IMR-90 (cell line): ENCODE data around the gene PCDHGA9. TPM values are rescaled to one million over a fixed set of nuclear protein-coding genes. Genes with fewer than 3 reads are reported as not detected.

ENCODE experiments used
- ATAC-seq: fragments of 200-7000 bp; cut with Tn5 transposase; 2 replicates; pipeline ENCODE4 v1.9.1; 2020; ENCODE audit warnings: low read depth, mild to moderate bottlenecking, moderate library complexity
- BruUV-seq: library from RNA; stranded (reverse); fragments of 400-500 nt; replicated peaks from 2 replicates; lab custom pipeline; 2021; lab: Mats Ljungman, UMichigan
- CTCF ChIA-PET: fragments of 300-600 bp; formaldehyde crosslinking; extraction: SDS; loops from one replicate; lab custom pipeline; 2021; ENCODE audit warnings: antibody characterized with exemption; lab: Yijun Ruan, JAX
- POLR2A ChIA-PET: fragments of 300-600 bp; sonication (Branson Sonifier 250); formaldehyde crosslinking; loops from one replicate; lab custom pipeline; 2022; ENCODE audit warnings: antibody characterized with exemption; ENCODE audit not compliant: unreplicated experiment; lab: Charles Lee
- DNase-seq: peaks from one replicate; pipeline ENCODE4 v3.0.0; 2013
- H2AFZ ChIP-seq: replicated peaks from 2 replicates; pipeline ENCODE3; 2013; ENCODE audit warnings: low read length, mild to moderate bottlenecking; ENCODE audit not compliant: poor library complexity
- H2AK5ac ChIP-seq: 2 replicates; pipeline ENCODE4 v1.6.1; 2013; ENCODE audit warnings: low read depth, low read length, inconsistent platforms
- H2AK9ac ChIP-seq: replicated peaks from 2 replicates; pipeline ENCODE3; 2013; ENCODE audit warnings: mild to moderate bottlenecking, low read depth, low read length, moderate library complexity; ENCODE audit not compliant: poor library complexity
- H2BK120ac ChIP-seq: 2 replicates; pipeline ENCODE4 v1.6.1; 2013; ENCODE audit warnings: low read depth, low read length, inconsistent platforms
- H2BK15ac ChIP-seq: 3 replicates; pipeline ENCODE4 v1.6.1; 2013; ENCODE audit warnings: low read depth, low read length, inconsistent platforms
- H2BK20ac ChIP-seq: 2 replicates; pipeline ENCODE4 v1.6.1; 2013; ENCODE audit warnings: low read depth, mild to moderate bottlenecking, inconsistent platforms, low read length, moderate library complexity
- H2BK5ac ChIP-seq: 2 replicates; pipeline ENCODE4 v1.6.1; 2013; ENCODE audit warnings: mild to moderate bottlenecking, low read depth, low read length, inconsistent platforms; ENCODE audit not compliant: poor library complexity, severe bottlenecking
- H3K14ac ChIP-seq: replicated peaks from 2 replicates; pipeline ENCODE4 v1.6.1; 2013; ENCODE audit warnings: low read depth, low read length, inconsistent platforms
- H3K18ac ChIP-seq: 2 replicates; pipeline ENCODE4 v1.6.1; 2013; ENCODE audit warnings: low read depth, low read length, control low read depth
- H3K23ac ChIP-seq: 2 replicates; pipeline ENCODE4 v1.6.1; 2013; ENCODE audit warnings: low read depth, low read length, inconsistent platforms
- H3K27ac ChIP-seq: 2 replicates; pipeline ENCODE4 v1.5.1; 2013; ENCODE audit warnings: mild to moderate bottlenecking, control low read depth, low read length; ENCODE audit not compliant: insufficient read depth
- H3K27me3 ChIP-seq: 2 replicates; pipeline ENCODE4 v1.6.1; 2013; ENCODE audit warnings: low read length; ENCODE audit not compliant: control insufficient read depth, insufficient read depth
- H3K36me3 ChIP-seq: 2 replicates; pipeline ENCODE4 v1.6.1; 2013; ENCODE audit warnings: low read length, mixed read lengths; ENCODE audit not compliant: control insufficient read depth, insufficient read depth
- H3K4ac ChIP-seq: 2 replicates; pipeline ENCODE4 v1.6.1; 2013; ENCODE audit warnings: low read depth, low read length, inconsistent platforms
- H3K4me1 ChIP-seq: 2 replicates; pipeline ENCODE4 v1.6.1; 2013; ENCODE audit warnings: low read length, mixed read lengths; ENCODE audit not compliant: control insufficient read depth, insufficient read depth
- H3K4me2 ChIP-seq: 2 replicates; pipeline ENCODE4 v1.6.1; 2013; ENCODE audit warnings: low read depth, mild to moderate bottlenecking, control low read depth, low read length, moderate library complexity
- H3K4me3 ChIP-seq: 2 replicates; pipeline ENCODE4 v1.5.1; 2013; ENCODE audit warnings: low read depth, mild to moderate bottlenecking, control low read depth, low read length, moderate library complexity; ENCODE audit not compliant: insufficient read depth
- H3K56ac ChIP-seq: 2 replicates; pipeline ENCODE4 v1.6.1; 2013; ENCODE audit warnings: low read length, inconsistent platforms; ENCODE audit not compliant: insufficient read depth; ENCODE audit errors: extremely low read depth
- H3K79me1 ChIP-seq, 2 experiments: 2 replicates each; pipeline ENCODE4 v1.6.1; 2013; ENCODE audit warnings: low read length in 2 of 2, inconsistent platforms in 1 of 2, low read depth in 1 of 2
- H3K9ac ChIP-seq: 2 replicates; pipeline ENCODE4 v1.6.1; 2013; ENCODE audit warnings: low read depth, low read length, control low read depth
- H3K9me1 ChIP-seq: 2 replicates; pipeline ENCODE4 v1.6.1; 2013; ENCODE audit warnings: low read length, inconsistent platforms; ENCODE audit not compliant: insufficient read depth
- H3K9me3 ChIP-seq: 2 replicates; pipeline ENCODE4 v1.6.1; 2013; ENCODE audit warnings: low read length; ENCODE audit not compliant: control insufficient read depth, insufficient read depth
- H4K20me1 ChIP-seq: 2 replicates; pipeline ENCODE4 v1.6.1; 2013; ENCODE audit warnings: low read length, inconsistent platforms; ENCODE audit not compliant: insufficient read depth
- H4K5ac ChIP-seq: 2 replicates; pipeline ENCODE4 v1.6.1; 2013; ENCODE audit warnings: mild to moderate bottlenecking, low read depth, low read length, control low read depth
- H4K8ac ChIP-seq, 2 experiments: 2 replicates each; pipeline ENCODE4 v1.6.1; 2013; ENCODE audit warnings: low read depth in 2 of 2, low read length in 2 of 2, control low read depth in 1 of 2, inconsistent platforms in 1 of 2
- H4K91ac ChIP-seq: 2 replicates; pipeline ENCODE4 v1.6.1; 2013; ENCODE audit warnings: low read depth, low read length, inconsistent platforms; ENCODE audit not compliant: insufficient read depth
- BHLHE40 ChIP-seq: fragments of 150-350 bp; IDR thresholded peaks from 2 replicates; pipeline ENCODE4 v1.6.1; 2016; ENCODE audit warnings: mild to moderate bottlenecking, low read depth, low read length
- CEBPB ChIP-seq: IDR thresholded peaks from 2 replicates; pipeline ENCODE4 v1.6.1; 2012; ENCODE audit warnings: low read depth, low read length, improper control_type of control experiment
- CHD1 ChIP-seq: IDR thresholded peaks from 2 replicates; pipeline ENCODE4 v1.6.1; 2012; ENCODE audit warnings: low read depth, low read length, improper control_type of control experiment
- FOS ChIP-seq: fragments of 150-350 bp; IDR thresholded peaks from 2 replicates; pipeline ENCODE4 v1.6.1; 2016; ENCODE audit warnings: low read depth, low read length
- MAFK ChIP-seq: IDR thresholded peaks from 2 replicates; pipeline ENCODE4 v1.6.1; 2012; ENCODE audit warnings: low read depth, low read length, improper control_type of control experiment
- MAZ ChIP-seq: IDR thresholded peaks from 2 replicates; pipeline ENCODE4 v1.6.1; 2012; ENCODE audit warnings: low read depth, mild to moderate bottlenecking, low read length, improper control_type of control experiment, moderate library complexity, borderline replicate concordance
- RAD21 ChIP-seq: IDR thresholded peaks from 2 replicates; pipeline ENCODE4 v1.6.1; 2012; ENCODE audit warnings: low read length, improper control_type of control experiment
- SMC3 ChIP-seq: fragments of 150-350 bp; IDR thresholded peaks from 2 replicates; pipeline ENCODE4 v1.6.1; 2016; ENCODE audit warnings: low read depth, mild to moderate bottlenecking, antibody characterized with exemption, low read length, moderate library complexity
- WGBS, 2 experiments: methylation state at CpG; one replicate each; pipeline versions ENCODE4 v1.1.5 to v1.1.7; 2013; ENCODE audit warnings: missing lambda C conversion rate in 2 of 2; ENCODE audit not compliant: insufficient read length in 1 of 2; ENCODE audit errors: extremely low coverage in 2 of 2; 5-methylcytosine and 5-hydroxymethylcytosine counted together
- dilution Hi-C: fragments of 300-500 bp; cut with HindIII; formaldehyde crosslinking; loops from one replicate; pipeline ENCODE4 v1.14.3; 2018; ENCODE audit warnings: low sequenced_read_pairs; ENCODE audit not compliant: unreplicated experiment
- in situ Hi-C: fragments of 300-500 bp; cut with MboI; formaldehyde crosslinking; loops from 3 replicates; pipeline ENCODE4 v1.14.3; 2019; ENCODE audit warnings: low sequenced_read_pairs, inconsistent platforms, mixed read lengths
- intact Hi-C: fragments of 100-400 bp; cut with micrococcal nuclease; formaldehyde crosslinking; loops from 2 replicates; pipeline ENCODE4 v1.10.0; 2022
- polyA plus RNA-seq, 3 experiments: library from polyadenylated mRNA; depleted of rRNA; stranded (reverse); fragments of >200 nt; gene quantifications; 2 replicates each; pipeline ENCODE4 v1.2.3, GENCODE V29; 2012; ENCODE audit warnings: low replicate concordance in 1 of 3
- total RNA-seq: library from RNA; depleted of rRNA; stranded (reverse); fragments of >200 nt; gene quantifications from 2 replicates; pipeline ENCODE4 v1.2.3, GENCODE V29; 2012
- TF ChIP-seq, protein P1 (sequence below): conservative IDR thresholded peaks from 2 replicates; pipeline ENCODE4 v1.5.1; 2012; ENCODE audit warnings: mild to moderate bottlenecking, low read depth, low read length, improper control_type of control experiment
- TF ChIP-seq, protein P2 (sequence below): fragments of 150-350 bp; IDR thresholded peaks from 2 replicates; pipeline ENCODE4 v1.6.1; 2016; ENCODE audit warnings: low read depth, mild to moderate bottlenecking, low read length, moderate library complexity, borderline replicate concordance

Gene PCDHGA9
- total and polyA plus RNA-seq, 2 of the 4 experiments (the other 2 are of a cell fraction), result 1.8 to 4.5 TPM

GRCh38 chr5:141420855-141421488 is 18.4 kb downstream of the PCDHGA9 start, which contains the start of gene PCDHGA11:
PCDHGA11 (plus strand) TSS chr5:141421051; CDS start chr5:141421228, 177 bp downstream.
- H4K5ac ChIP-seq, result no peak within 1 kb of the TSS
- peak within 1 kb of the TSS; percentile 21; the same call in 1 of the 2 replicates for H3K23ac ChIP-seq
- 16% methylated on average over 8 of the region's 42 CpGs; no CpG with 5 or more reads in 1 of the 2 experiments for WGBS, 2 experiments
- H2AK9ac ChIP-seq, result peak within 1 kb of the TSS; percentile 31
- intact Hi-C loops (no loop called here), in situ Hi-C loops (no loop called here), dilution Hi-C loops (no loop called here)
- DNase-seq (peak; percentile 63), ATAC-seq (peak; percentile 57)
- peaks cover 20 to 21% of the 10 kb centered on the region in 2 experiments; a peak in 3 of 4 replicates for H3K79me1 ChIP-seq
- no peaks in the 10 kb centered on the region for H3K9me1 ChIP-seq
- no peaks in the 10 kb centered on the region for H3K4me1 ChIP-seq
- H2BK20ac ChIP-seq, result no peak within 1 kb of the TSS
- no peak within 1 kb of the TSS for H3K56ac ChIP-seq
- H3K9ac ChIP-seq, result peak within 1 kb of the TSS; percentile 76
- H3K27ac ChIP-seq, result peak within 1 kb of the TSS; percentile 26; the same call in 1 of the 2 replicates
- no peak within 1 kb of the TSS for H3K4ac ChIP-seq
- no peaks in the 10 kb centered on the region for H4K20me1 ChIP-seq
- peaks cover 29% of the 10 kb centered on the region for H3K36me3 ChIP-seq
- no peak within 1 kb of the TSS for H4K8ac ChIP-seq
- H2AK5ac ChIP-seq, result no peak within 1 kb of the TSS
- no peak within 1 kb of the TSS for H2BK120ac ChIP-seq
- no peak within 1 kb of the TSS for H4K91ac ChIP-seq
- H3K4me2 ChIP-seq, result peak within 1 kb of the TSS; percentile 62; the same call in 1 of the 2 replicates
- H2BK15ac ChIP-seq, result no peak within 1 kb of the TSS
- no peak within 1 kb of the TSS for H2BK5ac ChIP-seq
- peak within 1 kb of the TSS; percentile 54 for H3K4me3 ChIP-seq
- CTCF ChIA-PET, result interaction anchor here (0.6 to 2.2 kb wide), 16 partner anchors 9 to 146 kb away, joined by 3 to 19 read pairs (median 3); partner anchors contain the start of genes PCDHGA12 and PCDHGB6
- TF ChIP-seq CHD1 (no peak), MAFK (no peak), MAZ (no peak), BHLHE40 (no peak), RAD21 (peak; percentile 70), CEBPB (no peak), FOS (no peak), SMC3 (peak; percentile 55)
- TF ChIP-seq, protein P1, sequence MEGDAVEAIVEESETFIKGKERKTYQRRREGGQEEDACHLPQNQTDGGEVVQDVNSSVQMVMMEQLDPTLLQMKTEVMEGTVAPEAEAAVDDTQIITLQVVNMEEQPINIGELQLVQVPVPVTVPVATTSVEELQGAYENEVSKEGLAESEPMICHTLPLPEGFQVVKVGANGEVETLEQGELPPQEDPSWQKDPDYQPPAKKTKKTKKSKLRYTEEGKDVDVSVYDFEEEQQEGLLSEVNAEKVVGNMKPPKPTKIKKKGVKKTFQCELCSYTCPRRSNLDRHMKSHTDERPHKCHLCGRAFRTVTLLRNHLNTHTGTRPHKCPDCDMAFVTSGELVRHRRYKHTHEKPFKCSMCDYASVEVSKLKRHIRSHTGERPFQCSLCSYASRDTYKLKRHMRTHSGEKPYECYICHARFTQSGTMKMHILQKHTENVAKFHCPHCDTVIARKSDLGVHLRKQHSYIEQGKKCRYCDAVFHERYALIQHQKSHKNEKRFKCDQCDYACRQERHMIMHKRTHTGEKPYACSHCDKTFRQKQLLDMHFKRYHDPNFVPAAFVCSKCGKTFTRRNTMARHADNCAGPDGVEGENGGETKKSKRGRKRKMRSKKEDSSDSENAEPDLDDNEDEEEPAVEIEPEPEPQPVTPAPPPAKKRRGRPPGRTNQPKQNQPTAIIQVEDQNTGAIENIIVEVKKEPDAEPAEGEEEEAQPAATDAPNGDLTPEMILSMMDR, result peak; percentile 64
- TF ChIP-seq, protein P2, sequence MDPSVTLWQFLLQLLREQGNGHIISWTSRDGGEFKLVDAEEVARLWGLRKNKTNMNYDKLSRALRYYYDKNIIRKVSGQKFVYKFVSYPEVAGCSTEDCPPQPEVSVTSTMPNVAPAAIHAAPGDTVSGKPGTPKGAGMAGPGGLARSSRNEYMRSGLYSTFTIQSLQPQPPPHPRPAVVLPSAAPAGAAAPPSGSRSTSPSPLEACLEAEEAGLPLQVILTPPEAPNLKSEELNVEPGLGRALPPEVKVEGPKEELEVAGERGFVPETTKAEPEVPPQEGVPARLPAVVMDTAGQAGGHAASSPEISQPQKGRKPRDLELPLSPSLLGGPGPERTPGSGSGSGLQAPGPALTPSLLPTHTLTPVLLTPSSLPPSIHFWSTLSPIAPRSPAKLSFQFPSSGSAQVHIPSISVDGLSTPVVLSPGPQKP, result no peak
- H3K14ac ChIP-seq, result no peak within 1 kb of the TSS
- POLR2A ChIA-PET, result no interaction called here
- no TSS peak for BruUV-seq
- H3K18ac ChIP-seq, result no peak within 1 kb of the TSS
- peaks cover 51% of the 10 kb centered on the region for H3K9me3 ChIP-seq
- peak within 1 kb of the TSS; percentile 26 for H2AFZ ChIP-seq
- H3K27me3 ChIP-seq, result no peaks in the 10 kb centered on the region
